Heart left ventricle (tissue), 13 donors: ENCODE data around the gene BIRC5.

ENCODE experiments used
- CTCF ChIP-seq, 12 donors: fragments of 200-600 bp; sonication (generic) in 4 of 12; IDR thresholded peaks; one replicate each; pipeline versions ENCODE4 v1.5.0 to v1.8.0; 2018 to 2022; ENCODE audit warnings: antibody characterized with exemption in 12 of 12, mild to moderate bottlenecking in 5 of 12
- POLR2A ChIP-seq, 2 donors: fragments of 450-650 bp; IDR thresholded peaks; one replicate each; pipeline ENCODE4 v1.6.1; 2017; ENCODE audit warnings: antibody characterized with exemption in 2 of 2, mild to moderate bottlenecking in 2 of 2, moderate library complexity in 2 of 2
- donor health status: ischemic (EF 13 %, LVEDD 7.1; RV severe dilation, severe dysfunction).
- donor health status: DM: no; HTN: yes; CAD: no.
- donor health status: DM: no; HTN: no; CAD: no.
- donor health status: ischemic (EF 25% LVEDD 6.9; RV normal size, moderate dysfunction).
- donor health status: ischemic (EF 25% LVEDD 5.7; RV mildly dilated, moderate dysfunction).
- donor health status: ischemic (EF 35%, LVEDD 5.7; RV mildly dilated, moderate dysfunction).
- donor health status: nonischemic (EF 11% LVEDD 7.7; RV severe dilation, severe dysfunction).
- donor health status: DM: yes; HTN: yes; CAD: no.
- donor health status: PGD.
- donor health status: ischemic (EF 29% LVEDD 5.4; RV normal size, mild dysfunction).
- donor health status: nonischemic (EF 23%, LVEDD 6.1; RV moderate dilation, normal function).

GRCh38 chr17:78240012-78240655, 26.1 kb downstream of the BIRC5 start:
- no peak for TF ChIP-seq CTCF (IDR thresholded peaks at IDR 0.05)
- TF ChIP-seq POLR2A (IDR thresholded peaks at IDR 0.05) = no peak
